Kidney epithelial cell (primary cell): ENCODE results near the gene ARHGEF12. TPM values are rescaled to one million over a fixed set of nuclear protein-coding genes. Genes with fewer than 3 reads are reported as not detected.

Experiments used
- DNase-seq: peaks from one replicate; pipeline ENCODE4 v3.0.0-alpha.2; 2010; ENCODE audit warnings: low read depth
- H3K27me3 ChIP-seq: 2 replicates; pipeline ENCODE4 v1.6.0; 2011; ENCODE audit warnings: low read length; ENCODE audit not compliant: control insufficient read depth, insufficient read depth
- H3K36me3 ChIP-seq: 2 replicates; pipeline ENCODE4 v1.5.1; 2011; ENCODE audit warnings: low read length; ENCODE audit not compliant: control insufficient read depth, insufficient read depth
- H3K4me3 ChIP-seq: 2 replicates; pipeline ENCODE4 v1.5.1; 2011; ENCODE audit warnings: low read depth, mild to moderate bottlenecking, control low read depth, low read length
- total RNA-seq: library from RNA; depleted of rRNA; stranded (reverse); fragments of >200 nt; gene quantifications from 2 replicates; pipeline ENCODE4 v1.2.3, GENCODE V29; 2015
- TF ChIP-seq, protein P1 (sequence below): IDR thresholded peaks from 2 replicates; pipeline ENCODE4 v1.5.1; 2011; ENCODE audit warnings: mild to moderate bottlenecking, moderate library complexity, low read length, control low read depth, inconsistent platforms; ENCODE audit not compliant: insufficient read depth, poor library complexity, severe bottlenecking

ARHGEF12 gene
- total RNA-seq, 1 donor from 2014 or later = 54.7 TPM

DNA sequence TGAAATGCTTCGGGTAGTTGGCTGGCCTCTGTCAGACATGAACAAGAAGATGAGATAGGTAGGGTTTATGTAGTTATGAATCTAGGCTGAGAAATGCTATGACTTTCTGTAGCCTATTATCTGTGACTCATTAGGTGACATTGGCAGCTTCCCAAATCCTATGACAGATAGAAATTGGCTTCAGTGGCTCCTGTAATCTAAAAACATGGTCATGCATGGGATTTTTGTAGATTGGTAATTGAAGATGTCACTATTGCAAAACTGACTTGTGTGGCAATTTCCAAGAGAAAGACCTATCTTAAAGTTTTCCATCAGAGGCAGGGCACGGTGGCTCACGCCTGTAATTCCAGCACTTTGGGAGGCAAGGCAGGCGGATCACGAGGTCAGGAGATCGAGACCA is 145.9 kb downstream of the ARHGEF12 start:
- DNase-seq = no peak
- TF ChIP-seq, protein P1, sequence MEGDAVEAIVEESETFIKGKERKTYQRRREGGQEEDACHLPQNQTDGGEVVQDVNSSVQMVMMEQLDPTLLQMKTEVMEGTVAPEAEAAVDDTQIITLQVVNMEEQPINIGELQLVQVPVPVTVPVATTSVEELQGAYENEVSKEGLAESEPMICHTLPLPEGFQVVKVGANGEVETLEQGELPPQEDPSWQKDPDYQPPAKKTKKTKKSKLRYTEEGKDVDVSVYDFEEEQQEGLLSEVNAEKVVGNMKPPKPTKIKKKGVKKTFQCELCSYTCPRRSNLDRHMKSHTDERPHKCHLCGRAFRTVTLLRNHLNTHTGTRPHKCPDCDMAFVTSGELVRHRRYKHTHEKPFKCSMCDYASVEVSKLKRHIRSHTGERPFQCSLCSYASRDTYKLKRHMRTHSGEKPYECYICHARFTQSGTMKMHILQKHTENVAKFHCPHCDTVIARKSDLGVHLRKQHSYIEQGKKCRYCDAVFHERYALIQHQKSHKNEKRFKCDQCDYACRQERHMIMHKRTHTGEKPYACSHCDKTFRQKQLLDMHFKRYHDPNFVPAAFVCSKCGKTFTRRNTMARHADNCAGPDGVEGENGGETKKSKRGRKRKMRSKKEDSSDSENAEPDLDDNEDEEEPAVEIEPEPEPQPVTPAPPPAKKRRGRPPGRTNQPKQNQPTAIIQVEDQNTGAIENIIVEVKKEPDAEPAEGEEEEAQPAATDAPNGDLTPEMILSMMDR = no peak
- H3K36me3 ChIP-seq = peaks cover 3% of the 10 kb centered on the region
- H3K27me3 ChIP-seq = no peaks in the 10 kb centered on the region
- H3K4me3 ChIP-seq = no peak overlapping the region

DNA sequence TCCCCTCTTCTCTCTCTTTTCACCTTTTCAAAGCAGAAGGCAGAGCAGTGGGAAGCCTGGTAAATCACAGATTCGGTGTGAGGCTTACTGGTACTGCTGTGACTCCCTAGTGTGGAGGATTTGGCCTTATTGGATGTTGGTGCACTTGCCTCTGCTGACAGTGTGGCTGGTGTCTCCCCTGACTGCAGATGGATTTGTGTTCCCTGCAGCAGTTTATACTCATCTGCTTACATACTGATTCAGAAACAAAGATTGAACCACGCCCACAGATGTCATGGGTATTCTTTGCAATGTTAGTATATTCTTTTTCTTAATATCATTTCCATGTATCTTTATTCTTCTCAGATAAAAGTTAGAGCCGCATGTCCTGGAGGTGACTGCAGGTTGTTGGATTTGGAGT is 148.5 kb downstream of the ARHGEF12 start:
- DNase-seq = no peak
- TF ChIP-seq, protein P1 = no peak
- no peaks in the 10 kb centered on the region for H3K27me3 ChIP-seq
- no peak overlapping the region for H3K4me3 ChIP-seq
- peaks cover 3% of the 10 kb centered on the region for H3K36me3 ChIP-seq

DNA sequence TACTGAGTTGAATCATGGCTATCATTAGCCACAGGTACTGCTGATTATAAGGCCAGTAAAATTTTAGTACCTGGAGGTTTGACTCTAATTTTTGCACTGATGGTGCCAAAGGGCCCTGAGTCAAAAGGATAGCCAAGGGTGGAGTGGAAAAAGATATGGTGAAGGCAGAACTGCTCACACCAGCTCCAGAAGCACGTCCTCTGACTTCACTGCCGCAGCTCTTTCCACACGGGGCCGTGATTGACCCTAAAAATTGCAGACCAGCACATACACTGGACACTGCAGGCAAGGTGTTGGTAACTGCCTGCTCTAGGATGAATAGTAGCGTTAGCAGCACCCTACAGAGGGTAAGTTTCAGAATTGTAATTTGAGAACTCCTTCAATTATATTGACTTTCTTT is 149.9 kb downstream of the ARHGEF12 start:
- TF ChIP-seq, protein P1 = no peak
- DNase-seq = no peak
- H3K4me3 ChIP-seq = no peak overlapping the region
- H3K27me3 ChIP-seq = no peaks in the 10 kb centered on the region
- H3K36me3 ChIP-seq = peaks cover 2% of the 10 kb centered on the region

DNA sequence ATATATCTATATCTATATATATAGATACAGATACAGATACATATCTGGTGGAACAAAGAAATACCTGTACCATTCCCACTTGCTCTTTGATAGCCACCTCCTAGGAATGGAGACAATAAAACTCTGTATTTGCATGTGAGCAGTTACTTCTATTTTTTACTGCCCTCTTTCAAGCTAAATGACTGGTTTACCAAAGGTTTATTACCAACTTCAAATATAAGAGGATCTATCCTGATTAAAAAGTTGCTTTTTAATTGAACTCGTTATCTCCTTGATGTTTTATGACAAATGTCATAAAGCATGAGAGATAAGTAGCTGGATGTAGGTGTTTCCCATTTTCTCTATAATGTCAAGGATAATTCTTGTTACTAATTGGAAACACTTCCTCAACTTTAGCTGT is 153.6 kb downstream of the ARHGEF12 start:
- TF ChIP-seq, protein P1 = no peak
- DNase-seq = no peak
- Histone ChIP-seq H3K27me3 (no peaks in the 10 kb centered on the region), H3K4me3 (no peak overlapping the region), H3K36me3 (peaks cover 1% of the 10 kb centered on the region)

DNA sequence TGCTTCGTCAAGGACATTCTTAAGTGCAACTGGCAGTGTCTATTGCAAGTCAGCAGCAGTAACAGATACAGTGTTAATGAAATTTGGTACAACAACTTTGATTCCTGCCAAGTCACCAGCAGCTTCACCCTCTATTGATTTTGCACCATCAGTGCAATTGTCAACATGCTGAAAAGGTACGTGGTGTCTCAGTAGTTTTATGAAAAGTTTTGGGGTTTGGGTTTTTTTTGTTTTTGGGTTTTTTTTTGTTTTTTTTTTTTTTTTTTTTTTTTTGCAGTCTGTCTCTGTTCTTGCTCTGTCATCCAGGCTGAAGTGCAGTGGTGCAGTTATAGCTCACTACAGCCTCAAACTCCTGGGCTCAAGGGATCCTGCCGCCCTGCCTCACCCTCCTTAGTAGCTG is 156.3 kb downstream of the ARHGEF12 start:
- Histone ChIP-seq H3K36me3 (no peaks in the 10 kb centered on the region), H3K27me3 (no peaks in the 10 kb centered on the region), H3K4me3 (no peak overlapping the region)
- DNase-seq = no peak
- TF ChIP-seq, protein P1 = no peak

DNA sequence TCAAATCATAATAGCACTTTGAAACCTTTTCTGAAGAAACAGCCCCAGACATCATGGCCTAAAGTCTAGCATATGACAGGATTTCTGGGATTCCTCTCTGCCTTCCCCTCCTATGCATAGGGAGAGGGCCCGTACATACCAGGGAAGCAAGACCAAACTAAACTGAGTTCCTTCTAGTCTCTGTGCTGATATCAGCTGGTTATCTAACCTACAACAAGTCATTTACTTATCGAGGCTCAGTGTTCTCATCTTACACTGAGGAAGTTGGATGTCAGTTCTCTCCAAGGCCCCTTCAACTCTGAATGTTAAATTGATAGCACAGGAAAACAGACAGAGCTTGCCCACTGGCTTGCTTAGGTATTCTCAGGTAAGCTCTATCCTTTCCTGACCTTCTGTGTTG is 158.4 kb downstream of the ARHGEF12 start:
- Histone ChIP-seq H3K36me3 (no peaks in the 10 kb centered on the region), H3K4me3 (no peak overlapping the region), H3K27me3 (no peaks in the 10 kb centered on the region)
- TF ChIP-seq, protein P1 = no peak
- DNase-seq = no peak
